HepG2 (cell line): ENCODE data around the gene RPS5. TPM values are rescaled to one million over a fixed set of nuclear protein-coding genes. Genes with fewer than 3 reads are reported as not detected.

Source experiments
- CAMTA2 ChIP-seq: sonication (generic); formaldehyde crosslinking; IDR thresholded peaks from 2 replicates; pipeline ENCODE4 v1.4.0; 2020; ENCODE audit warnings: mild to moderate bottlenecking, missing genetic modification reagents, borderline replicate concordance
- CHCHD3 ChIP-seq: sonication (generic); formaldehyde crosslinking; IDR thresholded peaks from 2 replicates; pipeline ENCODE4 v1.8.0; 2022; ENCODE audit warnings: mild to moderate bottlenecking, missing genetic modification reagents, moderate library complexity
- GABPA ChIP-seq, 2 experiments: IDR thresholded peaks; 2 replicates each; pipeline ENCODE4 v1.6.1; 2011 to 2016; ENCODE audit warnings: low read depth in 2 of 2, low read length in 1 of 2, missing biosample characterization in 1 of 2, missing genetic modification characterization in 1 of 2
- JUNB ChIP-seq: sonication (generic); formaldehyde crosslinking; IDR thresholded peaks from 2 replicates; pipeline ENCODE4 v1.8.0; 2022; ENCODE audit warnings: missing genetic modification reagents, mild to moderate bottlenecking, borderline replicate concordance
- KDM5B ChIP-seq: sonication (generic); formaldehyde crosslinking; IDR thresholded peaks from 2 replicates; pipeline ENCODE4 v1.4.0; 2020; ENCODE audit warnings: missing genetic modification reagents, mild to moderate bottlenecking, borderline replicate concordance
- MEIS1 ChIP-seq: sonication (generic); formaldehyde crosslinking; IDR thresholded peaks from 2 replicates; pipeline ENCODE4 v1.9.0; 2021; ENCODE audit warnings: mild to moderate bottlenecking, missing genetic modification reagents, moderate library complexity, borderline replicate concordance
- MTA1 ChIP-seq: sonication (generic); formaldehyde crosslinking; IDR thresholded peaks from 2 replicates; pipeline ENCODE4 v1.4.0; 2020; ENCODE audit warnings: missing genetic modification reagents, mild to moderate bottlenecking, borderline replicate concordance
- MTA3 ChIP-seq: sonication (generic); formaldehyde crosslinking; IDR thresholded peaks from 2 replicates; pipeline ENCODE4 v1.4.0; 2020; ENCODE audit warnings: missing genetic modification reagents
- NFE2L2 ChIP-seq: fragments of 150-350 bp; IDR thresholded peaks from 2 replicates; pipeline ENCODE4 v1.6.1; 2014; ENCODE audit warnings: low read length
- RELA ChIP-seq: sonication (generic); formaldehyde crosslinking; IDR thresholded peaks from 2 replicates; pipeline ENCODE4 v1.4.0; 2020; ENCODE audit warnings: missing genetic modification reagents
- SKI ChIP-seq: fragments of 450-650 bp; IDR thresholded peaks from one replicate; pipeline ENCODE4 v1.6.1; 2018; ENCODE audit warnings: mild to moderate bottlenecking; ENCODE audit not compliant: partially characterized antibody
- SMARCE1 ChIP-seq: fragments of 450-650 bp; IDR thresholded peaks from 2 replicates; pipeline ENCODE4 v1.6.1; 2017; ENCODE audit warnings: borderline replicate concordance
- ZMAT3 ChIP-seq: sonication (generic); formaldehyde crosslinking; conservative IDR thresholded peaks from 2 replicates; pipeline ENCODE4 v1.7.0; 2021; ENCODE audit warnings: missing genetic modification reagents
- ZNF263 ChIP-seq: sonication (generic); formaldehyde crosslinking; IDR thresholded peaks from 2 replicates; pipeline ENCODE4 v1.4.0; 2020; ENCODE audit warnings: missing genetic modification reagents
- ZNF451 ChIP-seq: sonication (generic); formaldehyde crosslinking; IDR thresholded peaks from 2 replicates; pipeline ENCODE4 v1.5.0; 2020; ENCODE audit warnings: mild to moderate bottlenecking, missing genetic modification reagents
- ZNF616 ChIP-seq: sonication (generic); formaldehyde crosslinking; IDR thresholded peaks from 2 replicates; pipeline ENCODE4 v1.5.0; 2020; ENCODE audit warnings: low read depth, mild to moderate bottlenecking, missing genetic modification reagents
- polyA plus RNA-seq, 8 experiments: library from polyadenylated mRNA; depleted of rRNA in 3 of 8; stranded (reverse) in 7 of 8; unstranded in 1 of 8; fragments of >200 nt; fragmentation: Illumina TruSeq in 4 of 8; extraction: Trizol in 4 of 8; gene quantifications; 2 replicates each; pipeline versions ENCODE4 v1.2.1 to v1.2.3, GENCODE V29; 2011 to 2016; ENCODE audit warnings: low read depth in 4 of 8, missing spikeins in 1 of 8, mixed read lengths in 1 of 8; ENCODE audit not compliant: insufficient read depth in 1 of 8
- total RNA-seq, 5 experiments: library from RNA; depleted of rRNA; stranded (reverse); fragments of >200 nt; fragmentation: Illumina TruSeq; extraction: Trizol; gene quantifications; 2 replicates each; pipeline ENCODE4 v1.2.3, GENCODE V29; 2016; ENCODE audit warnings: low read depth in 1 of 5
- TF ChIP-seq, protein P1 (sequence below): sonication (generic); formaldehyde crosslinking; IDR thresholded peaks from 2 replicates; pipeline ENCODE4 v1.4.0; 2020; ENCODE audit warnings: mild to moderate bottlenecking, low read depth, missing genetic modification reagents
- TF ChIP-seq, protein P2 (sequence below): sonication (generic); formaldehyde crosslinking; conservative IDR thresholded peaks from 2 replicates; pipeline ENCODE4 v1.4.0; 2020; ENCODE audit warnings: missing genetic modification reagents
- TF ChIP-seq, protein P3 (sequence below): sonication (generic); formaldehyde crosslinking; conservative IDR thresholded peaks from 2 replicates; pipeline ENCODE4 v1.8.0; 2022; ENCODE audit warnings: low read depth, missing genetic modification reagents
- TF ChIP-seq, protein P4 (sequence below): sonication (generic); formaldehyde crosslinking; IDR thresholded peaks from 2 replicates; pipeline ENCODE4 v1.5.1; 2020; ENCODE audit warnings: missing genetic modification reagents, mild to moderate bottlenecking, borderline replicate concordance
- TF ChIP-seq, protein P5 (sequence below): sonication (generic); formaldehyde crosslinking; IDR thresholded peaks from 2 replicates; pipeline ENCODE4 v1.9.0; 2022; ENCODE audit warnings: low read depth, missing genetic modification reagents

RPS5 gene
- total and polyA plus RNA-seq, 2 of the 13 experiments (the other 11 are each of a cell fraction or from before 2014, with no cell fraction given): 1,544 to 4,408 TPM

DNA sequence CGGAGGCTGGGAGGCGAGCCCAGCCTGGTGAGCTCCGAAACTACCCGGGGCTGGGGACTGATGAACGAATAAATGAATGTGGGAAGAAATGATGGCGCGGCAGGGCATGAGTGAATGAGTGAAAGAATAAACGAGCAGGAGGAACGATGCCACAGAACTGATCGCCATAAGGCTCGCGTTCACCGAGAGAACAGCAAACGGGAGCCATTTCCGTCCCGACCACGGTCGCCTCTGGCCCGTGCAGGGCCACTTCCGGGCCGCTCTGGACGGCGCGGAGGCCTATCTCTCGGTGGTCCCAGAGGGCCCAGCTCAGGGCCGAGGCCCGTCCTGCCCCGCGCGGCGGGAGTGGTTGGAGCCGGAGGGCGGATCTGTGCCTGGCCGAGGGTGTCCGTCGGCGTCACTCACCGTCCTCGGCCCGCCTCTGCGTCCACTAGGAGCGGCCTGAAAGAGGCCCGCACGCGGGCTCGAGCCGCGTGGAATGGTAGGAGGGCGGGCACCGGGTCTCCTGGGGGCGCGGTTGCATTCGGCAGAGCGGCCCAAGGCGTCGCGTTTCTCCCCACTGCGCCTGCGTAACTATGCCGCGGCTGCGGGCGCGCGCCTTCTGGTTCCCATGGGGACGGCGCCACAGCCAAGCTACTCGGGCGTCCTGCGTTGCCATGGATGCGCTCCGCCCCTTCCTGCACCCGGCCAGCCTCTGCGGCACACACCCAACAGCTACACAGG lies 24.6 kb upstream of the RPS5 start, which contains the start of gene ZNF497 (continued):
- TF ChIP-seq GABPA (IDR thresholded peaks at IDR 0.05; ENCODE audit: low read depth, low read length) (peak; percentile 89), GABPA (CRISPR knock-in tag; IDR thresholded peaks at IDR 0.05; ENCODE audit: low read depth) (peak; percentile 93), NFE2L2 (no peak), KDM5B (CRISPR knock-in tag) (peak; percentile 63; the same call in 1 of the 2 replicates), ZNF616 (CRISPR knock-in tag) (no peak; the same call in 1 of the 2 replicates), CHCHD3 (CRISPR knock-in tag) (0 out of 2 replicates have a peak, but pooled peaks have one; percentile 52), SMARCE1 (no peak), SKI (peak; percentile 92), MTA1 (CRISPR knock-in tag) (0 out of 2 replicates have a peak, but pooled peaks have one; percentile 21), ZNF263 (CRISPR knock-in tag) (no peak; the same call in 1 of the 2 replicates), ZNF451 (CRISPR knock-in tag) (peak; percentile 41; the same call in 1 of the 2 replicates), ZMAT3 (CRISPR knock-in tag) (peak; percentile 90; the same call in 1 of the 2 replicates), MEIS1 (no peak; the same call in 1 of the 2 replicates), CAMTA2 (CRISPR knock-in tag) (no peak; the same call in 1 of the 2 replicates), JUNB (CRISPR knock-in tag) (no peak), RELA (CRISPR knock-in tag) (0 out of 2 replicates have a peak, but pooled peaks have one; percentile 46), MTA3 (CRISPR knock-in tag) (no peak)
- TF ChIP-seq, protein P1, sequence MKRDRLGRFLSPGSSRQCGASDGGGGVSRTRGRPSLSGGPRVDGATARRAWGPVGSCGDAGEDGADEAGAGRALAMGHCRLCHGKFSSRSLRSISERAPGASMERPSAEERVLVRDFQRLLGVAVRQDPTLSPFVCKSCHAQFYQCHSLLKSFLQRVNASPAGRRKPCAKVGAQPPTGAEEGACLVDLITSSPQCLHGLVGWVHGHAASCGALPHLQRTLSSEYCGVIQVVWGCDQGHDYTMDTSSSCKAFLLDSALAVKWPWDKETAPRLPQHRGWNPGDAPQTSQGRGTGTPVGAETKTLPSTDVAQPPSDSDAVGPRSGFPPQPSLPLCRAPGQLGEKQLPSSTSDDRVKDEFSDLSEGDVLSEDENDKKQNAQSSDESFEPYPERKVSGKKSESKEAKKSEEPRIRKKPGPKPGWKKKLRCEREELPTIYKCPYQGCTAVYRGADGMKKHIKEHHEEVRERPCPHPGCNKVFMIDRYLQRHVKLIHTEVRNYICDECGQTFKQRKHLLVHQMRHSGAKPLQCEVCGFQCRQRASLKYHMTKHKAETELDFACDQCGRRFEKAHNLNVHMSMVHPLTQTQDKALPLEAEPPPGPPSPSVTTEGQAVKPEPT: peak; percentile 28; the same call in 1 of the 2 replicates
- TF ChIP-seq, protein P2, sequence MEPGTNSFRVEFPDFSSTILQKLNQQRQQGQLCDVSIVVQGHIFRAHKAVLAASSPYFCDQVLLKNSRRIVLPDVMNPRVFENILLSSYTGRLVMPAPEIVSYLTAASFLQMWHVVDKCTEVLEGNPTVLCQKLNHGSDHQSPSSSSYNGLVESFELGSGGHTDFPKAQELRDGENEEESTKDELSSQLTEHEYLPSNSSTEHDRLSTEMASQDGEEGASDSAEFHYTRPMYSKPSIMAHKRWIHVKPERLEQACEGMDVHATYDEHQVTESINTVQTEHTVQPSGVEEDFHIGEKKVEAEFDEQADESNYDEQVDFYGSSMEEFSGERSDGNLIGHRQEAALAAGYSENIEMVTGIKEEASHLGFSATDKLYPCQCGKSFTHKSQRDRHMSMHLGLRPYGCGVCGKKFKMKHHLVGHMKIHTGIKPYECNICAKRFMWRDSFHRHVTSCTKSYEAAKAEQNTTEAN (CRISPR knock-in tag): peak; percentile 87
- TF ChIP-seq, protein P3, sequence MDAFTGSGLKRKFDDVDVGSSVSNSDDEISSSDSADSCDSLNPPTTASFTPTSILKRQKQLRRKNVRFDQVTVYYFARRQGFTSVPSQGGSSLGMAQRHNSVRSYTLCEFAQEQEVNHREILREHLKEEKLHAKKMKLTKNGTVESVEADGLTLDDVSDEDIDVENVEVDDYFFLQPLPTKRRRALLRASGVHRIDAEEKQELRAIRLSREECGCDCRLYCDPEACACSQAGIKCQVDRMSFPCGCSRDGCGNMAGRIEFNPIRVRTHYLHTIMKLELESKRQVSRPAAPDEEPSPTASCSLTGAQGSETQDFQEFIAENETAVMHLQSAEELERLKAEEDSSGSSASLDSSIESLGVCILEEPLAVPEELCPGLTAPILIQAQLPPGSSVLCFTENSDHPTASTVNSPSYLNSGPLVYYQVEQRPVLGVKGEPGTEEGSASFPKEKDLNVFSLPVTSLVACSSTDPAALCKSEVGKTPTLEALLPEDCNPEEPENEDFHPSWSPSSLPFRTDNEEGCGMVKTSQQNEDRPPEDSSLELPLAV (CRISPR knock-in tag): no peak
- TF ChIP-seq, protein P4, sequence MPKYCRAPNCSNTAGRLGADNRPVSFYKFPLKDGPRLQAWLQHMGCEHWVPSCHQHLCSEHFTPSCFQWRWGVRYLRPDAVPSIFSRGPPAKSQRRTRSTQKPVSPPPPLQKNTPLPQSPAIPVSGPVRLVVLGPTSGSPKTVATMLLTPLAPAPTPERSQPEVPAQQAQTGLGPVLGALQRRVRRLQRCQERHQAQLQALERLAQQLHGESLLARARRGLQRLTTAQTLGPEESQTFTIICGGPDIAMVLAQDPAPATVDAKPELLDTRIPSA (CRISPR knock-in tag): no peak; the same call in 1 of the 2 replicates
- TF ChIP-seq, protein P5, sequence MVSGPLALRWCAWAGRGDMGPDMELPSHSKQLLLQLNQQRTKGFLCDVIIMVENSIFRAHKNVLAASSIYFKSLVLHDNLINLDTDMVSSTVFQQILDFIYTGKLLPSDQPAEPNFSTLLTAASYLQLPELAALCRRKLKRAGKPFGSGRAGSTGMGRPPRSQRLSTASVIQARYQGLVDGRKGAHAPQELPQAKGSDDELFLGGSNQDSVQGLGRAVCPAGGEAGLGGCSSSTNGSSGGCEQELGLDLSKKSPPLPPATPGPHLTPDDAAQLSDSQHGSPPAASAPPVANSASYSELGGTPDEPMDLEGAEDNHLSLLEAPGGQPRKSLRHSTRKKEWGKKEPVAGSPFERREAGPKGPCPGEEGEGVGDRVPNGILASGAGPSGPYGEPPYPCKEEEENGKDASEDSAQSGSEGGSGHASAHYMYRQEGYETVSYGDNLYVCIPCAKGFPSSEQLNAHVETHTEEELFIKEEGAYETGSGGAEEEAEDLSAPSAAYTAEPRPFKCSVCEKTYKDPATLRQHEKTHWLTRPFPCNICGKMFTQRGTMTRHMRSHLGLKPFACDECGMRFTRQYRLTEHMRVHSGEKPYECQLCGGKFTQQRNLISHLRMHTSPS (CRISPR knock-in tag): no peak
